PC-3 (cell line): ENCODE measurements around the gene BCKDHB.
"Not testable (repeated sequence)": the region's sequence is repeated elsewhere in the genome, so short reads cannot be mapped to it uniquely, and the experiment has no call there.

ENCODE experiments used
- CTCF ChIP-seq: fragments of 300-600 bp; sonication (generic); conservative IDR thresholded peaks from 2 replicates; pipeline ENCODE4 v1.5.1; 2017; ENCODE audit warnings: antibody characterized with exemption, low read depth, mild to moderate bottlenecking, low read length
- EZH2 ChIP-seq: fragments of 300-600 bp; sonication (generic); IDR thresholded peaks from one replicate; pipeline ENCODE4 v1.6.1; 2017; ENCODE audit warnings: antibody characterized with exemption, mild to moderate bottlenecking, low read length; ENCODE audit not compliant: unreplicated experiment
- EZH2phosphoT487 ChIP-seq: fragments of 300-600 bp; sonication (generic); IDR thresholded peaks from 2 replicates; pipeline ENCODE4 v1.6.1; 2018; ENCODE audit warnings: mild to moderate bottlenecking, antibody characterized with exemption, low read length, borderline replicate concordance

DNA sequence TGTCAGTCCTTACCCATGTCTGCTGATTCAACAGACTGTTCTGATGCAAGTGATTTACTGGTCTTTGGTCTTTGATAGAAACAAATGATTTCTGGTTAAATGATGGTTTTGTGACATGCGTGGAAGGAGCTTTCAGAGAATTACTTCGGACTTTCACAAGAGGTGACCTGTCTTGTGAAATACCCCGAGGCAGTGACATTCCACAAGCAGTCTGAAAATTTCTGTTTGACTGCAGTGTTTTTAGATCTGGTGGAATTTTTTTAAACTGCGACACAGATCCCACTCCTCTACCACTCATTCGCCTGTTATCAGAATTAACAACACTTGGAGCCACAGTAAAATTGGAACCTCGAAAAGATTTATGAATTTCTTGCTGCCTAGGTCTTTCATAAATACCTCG lies 38.3 kb upstream of the BCKDHB start:
- not testable (repeated sequence) for TF ChIP-seq CTCF, EZH2, EZH2phosphoT487
